Measurements from ENCODE around the gene TBC1D10B. TPM values are rescaled to one million over a fixed set of nuclear protein-coding genes. Genes with fewer than 3 reads are reported as not detected.
A peak's percentile ranks its signal among the peaks of the same experiment; 100 is the strongest.

TBC1D10B gene
- total RNA-seq, 1 donor from 2014 or later: 24.4 TPM

GRCh38 chr16:30378236-30379157 lies 8.2 kb upstream of the TBC1D10B start:
- peak; percentile 97 for ATAC-seq (ENCODE audit: poor library complexity)
- peak; percentile 99 for DNase-seq
- intact Hi-C loops (cut with DNase I): no loop called here

- ATAC-seq (ENCODE audit: poor library complexity) (peak; percentile 84), DNase-seq (peak; percentile 99)
- intact Hi-C loops (cut with DNase I): no loop called here
Observed at GRCh38 chr16:30377812-30378235, 7.5 kb upstream of the TBC1D10B start.

GRCh38 chr16:30377050-30377811 lies 6.9 kb upstream of the TBC1D10B start:
- intact Hi-C loops (cut with DNase I): no loop called here
- ATAC-seq (ENCODE audit: poor library complexity) (no peak), DNase-seq (no peak)

GRCh38 chr16:30376461-30376902 lies 6.2 kb upstream of the TBC1D10B start:
- ATAC-seq (ENCODE audit: poor library complexity) (no peak), DNase-seq (no peak)
- intact Hi-C loops (cut with DNase I): no loop called here

GRCh38 chr16:30375864-30376263 lies 5.6 kb upstream of the TBC1D10B start:
- no peak for DNase-seq
- ATAC-seq (ENCODE audit: poor library complexity): no peak
- intact Hi-C loops (cut with DNase I): no loop called here

- ATAC-seq (ENCODE audit: poor library complexity) (no peak), DNase-seq (no peak)
- intact Hi-C loops (cut with DNase I): no loop called here
Observed at GRCh38 chr16:30374538-30374937, 4.2 kb upstream of the TBC1D10B start, which contains the start of gene MYL11. Gene MYL11 (plus strand): TSS chr16:30374802. CDS start chr16:30374858, 56 bp downstream.

GRCh38 chr16:30372725-30373124 lies 2.4 kb upstream of the TBC1D10B start:
- no peak for DNase-seq
- intact Hi-C loops (cut with DNase I): no loop called here

GRCh38 chr16:30372038-30372712 lies 1.9 kb upstream of the TBC1D10B start:
- ATAC-seq (ENCODE audit: poor library complexity): no peak
- DNase-seq: no peak
- intact Hi-C loops (cut with DNase I): no loop called here

More at GRCh38 chr16:30372725-30373124, 2.4 kb upstream of the TBC1D10B start:
- ATAC-seq (ENCODE audit: poor library complexity): no peak

GRCh38 chr16:30371248-30371816 lies 1.0 kb upstream of the TBC1D10B start:
- no peak for DNase-seq
- no peak for ATAC-seq (ENCODE audit: poor library complexity)
- intact Hi-C loops (cut with DNase I): no loop called here

- ATAC-seq (ENCODE audit: poor library complexity) (no peak), DNase-seq (no peak)
- intact Hi-C loops (cut with DNase I): no loop called here
Observed at GRCh38 chr16:30369938-30370455, 297 bp downstream of the TBC1D10B start.

- DNase-seq (no peak), ATAC-seq (ENCODE audit: poor library complexity) (no peak)
- intact Hi-C loops (cut with DNase I): no loop called here
Observed at GRCh38 chr16:30369091-30369937, 980 bp downstream of the TBC1D10B start.

GRCh38 chr16:30368792-30369090 lies 1.6 kb downstream of the TBC1D10B start:
- no peak for DNase-seq
- intact Hi-C loops (cut with DNase I): no loop called here
- ATAC-seq (ENCODE audit: poor library complexity): no peak

GRCh38 chr16:30368122-30368791 lies 2.0 kb downstream of the TBC1D10B start:
- ATAC-seq (ENCODE audit: poor library complexity) (no peak), DNase-seq (no peak)
- intact Hi-C loops (cut with DNase I): no loop called here

GRCh38 chr16:30367349-30368009 lies 2.8 kb downstream of the TBC1D10B start:
- ATAC-seq (ENCODE audit: poor library complexity): no peak
- intact Hi-C loops (cut with DNase I): no loop called here
- no peak for DNase-seq

GRCh38 chr16:30366511-30366910 lies 3.8 kb downstream of the TBC1D10B start:
- intact Hi-C loops (cut with DNase I): no loop called here
- ATAC-seq (ENCODE audit: poor library complexity) (no peak), DNase-seq (no peak)

- intact Hi-C loops (cut with DNase I): no loop called here
- no peak for ATAC-seq (ENCODE audit: poor library complexity)
- DNase-seq: no peak
Observed at GRCh38 chr16:30365200-30365599, 5.1 kb downstream of the TBC1D10B start.

GRCh38 chr16:30361180-30361579 lies 9.1 kb downstream of the TBC1D10B start:
- ATAC-seq (ENCODE audit: poor library complexity): no peak
- DNase-seq: no peak

More at GRCh38 chr16:30361180-30361579, 9.1 kb downstream of the TBC1D10B start:
- intact Hi-C loops (cut with DNase I): no loop called here

All from Right ventricle myocardium superior (tissue), 1 donor.